22Rv1 (cell line): ENCODE results near the gene USP38.
"Not testable (repeated sequence)": the region's sequence is repeated elsewhere in the genome, so short reads cannot be mapped to it uniquely, and the experiment has no call there.

Experiments used
- ZFX ChIP-seq: fragments of 450-650 bp; IDR thresholded peaks from 2 replicates; pipeline ENCODE4 v1.6.1; 2017; ENCODE audit warnings: antibody characterized with exemption, borderline replicate concordance
- TF ChIP-seq, protein P1 (sequence below): fragments of 450-650 bp; IDR thresholded peaks from 2 replicates; pipeline ENCODE4 v1.5.1; 2017; ENCODE audit warnings: mild to moderate bottlenecking

DNA sequence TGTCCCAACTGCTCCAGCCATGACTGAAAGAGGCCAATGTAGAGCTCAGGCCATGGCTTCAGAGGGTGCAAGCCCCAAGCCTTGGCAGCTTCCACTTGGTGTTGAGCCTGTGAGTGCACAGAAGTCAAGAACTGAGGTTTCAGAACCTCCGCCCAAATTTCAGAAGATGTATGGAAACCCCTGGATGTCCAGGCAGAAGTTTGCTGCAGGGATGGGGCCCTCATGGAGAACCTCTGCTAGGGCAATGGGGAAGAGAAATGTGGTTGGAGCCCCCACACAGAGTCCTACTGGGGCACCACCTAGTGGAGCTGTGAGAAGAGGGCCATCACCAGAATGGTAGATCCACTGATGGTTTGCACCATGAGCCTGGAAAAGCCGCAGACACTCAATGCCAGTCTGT, 83.0 kb downstream of the USP38 start:
- TF ChIP-seq, protein P1, sequence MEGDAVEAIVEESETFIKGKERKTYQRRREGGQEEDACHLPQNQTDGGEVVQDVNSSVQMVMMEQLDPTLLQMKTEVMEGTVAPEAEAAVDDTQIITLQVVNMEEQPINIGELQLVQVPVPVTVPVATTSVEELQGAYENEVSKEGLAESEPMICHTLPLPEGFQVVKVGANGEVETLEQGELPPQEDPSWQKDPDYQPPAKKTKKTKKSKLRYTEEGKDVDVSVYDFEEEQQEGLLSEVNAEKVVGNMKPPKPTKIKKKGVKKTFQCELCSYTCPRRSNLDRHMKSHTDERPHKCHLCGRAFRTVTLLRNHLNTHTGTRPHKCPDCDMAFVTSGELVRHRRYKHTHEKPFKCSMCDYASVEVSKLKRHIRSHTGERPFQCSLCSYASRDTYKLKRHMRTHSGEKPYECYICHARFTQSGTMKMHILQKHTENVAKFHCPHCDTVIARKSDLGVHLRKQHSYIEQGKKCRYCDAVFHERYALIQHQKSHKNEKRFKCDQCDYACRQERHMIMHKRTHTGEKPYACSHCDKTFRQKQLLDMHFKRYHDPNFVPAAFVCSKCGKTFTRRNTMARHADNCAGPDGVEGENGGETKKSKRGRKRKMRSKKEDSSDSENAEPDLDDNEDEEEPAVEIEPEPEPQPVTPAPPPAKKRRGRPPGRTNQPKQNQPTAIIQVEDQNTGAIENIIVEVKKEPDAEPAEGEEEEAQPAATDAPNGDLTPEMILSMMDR, result not testable (repeated sequence)
- not testable (repeated sequence) for TF ChIP-seq ZFX
